ENCODE data around the gene ZMAT5.

The ZMAT5 gene

DNA sequence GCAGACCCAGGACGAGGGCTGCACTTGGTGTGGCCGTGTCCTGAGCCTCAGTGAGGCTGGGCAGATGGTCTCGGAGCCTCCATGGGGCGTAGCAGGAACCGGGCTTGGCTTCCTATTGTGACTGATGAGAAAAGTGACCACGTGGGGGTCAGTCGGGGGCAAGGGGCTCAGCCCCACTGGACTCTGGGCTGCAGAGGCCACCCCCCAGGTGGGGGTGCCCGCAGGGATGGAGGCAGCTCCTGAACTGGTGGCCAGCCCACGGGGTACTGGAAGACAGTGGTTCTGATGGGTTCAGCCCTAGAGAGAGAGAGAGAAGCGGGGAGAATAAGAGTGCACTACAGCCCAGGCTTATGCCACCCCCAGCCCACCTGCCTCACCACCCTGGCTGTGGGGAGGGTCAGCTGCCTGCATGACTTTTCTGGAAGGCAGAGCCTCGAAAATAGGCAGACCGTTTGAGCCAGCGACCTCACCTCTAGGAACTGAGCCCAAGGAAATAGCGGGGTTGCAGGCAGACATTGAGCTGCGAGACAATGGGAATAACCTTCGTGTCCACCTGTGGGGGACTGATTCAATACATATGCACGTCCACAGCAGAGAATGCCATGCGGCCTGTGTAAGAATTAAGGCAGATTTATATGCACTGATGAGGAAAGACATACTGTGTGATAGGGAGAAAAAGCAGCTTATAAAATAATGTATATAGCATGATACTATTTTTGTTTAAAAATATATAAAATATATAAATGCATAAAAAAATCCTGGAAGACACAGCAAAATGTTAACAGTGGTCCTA is 35.6 kb downstream of the ZMAT5 start:
- no peak for DNase-seq (ENCODE audit: low read depth, low spot score)

DNA sequence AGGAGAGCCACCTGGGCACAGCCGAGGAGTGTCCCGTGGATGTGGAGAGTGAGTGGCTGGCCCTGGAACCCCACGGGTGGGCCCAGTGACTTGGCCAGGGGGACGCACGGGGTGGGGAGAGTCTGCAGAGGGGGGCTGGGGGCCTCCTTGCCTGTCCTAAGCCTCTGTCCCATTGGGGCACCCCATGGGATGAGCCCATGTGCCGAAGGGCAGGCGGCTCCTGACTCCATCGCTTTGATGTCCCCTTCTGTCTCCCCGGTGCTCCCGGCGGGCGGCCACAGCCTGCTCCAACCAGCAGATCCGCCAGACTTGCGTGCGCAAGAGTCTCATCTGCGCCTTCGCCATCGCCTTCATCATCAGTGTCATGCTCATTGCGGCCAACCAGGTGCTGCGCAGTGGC is 37.6 kb downstream of the ZMAT5 start:
- no peak for DNase-seq (ENCODE audit: low read depth, low spot score)

DNA sequence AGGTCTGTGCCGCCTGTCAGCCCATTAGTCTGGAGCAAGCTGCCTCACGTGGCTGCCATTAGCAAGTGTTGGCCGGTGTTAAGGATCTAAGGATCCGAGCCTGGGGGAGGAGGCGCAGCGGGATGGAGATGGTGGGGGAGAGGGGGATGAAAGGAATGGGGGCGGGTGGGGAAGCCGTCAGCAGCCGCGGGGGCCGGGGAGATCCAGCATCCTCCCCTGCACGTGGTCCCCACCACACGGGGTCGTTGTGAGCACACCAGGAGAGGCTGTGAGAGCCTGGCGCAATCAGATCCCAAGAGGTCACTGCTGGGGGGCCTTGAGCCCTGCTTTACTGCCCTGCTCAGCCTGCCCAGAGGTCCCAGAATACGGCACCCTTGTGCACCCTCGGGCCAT is 39.7 kb downstream of the ZMAT5 start:
- no peak for DNase-seq (ENCODE audit: low read depth, low spot score)

DNA sequence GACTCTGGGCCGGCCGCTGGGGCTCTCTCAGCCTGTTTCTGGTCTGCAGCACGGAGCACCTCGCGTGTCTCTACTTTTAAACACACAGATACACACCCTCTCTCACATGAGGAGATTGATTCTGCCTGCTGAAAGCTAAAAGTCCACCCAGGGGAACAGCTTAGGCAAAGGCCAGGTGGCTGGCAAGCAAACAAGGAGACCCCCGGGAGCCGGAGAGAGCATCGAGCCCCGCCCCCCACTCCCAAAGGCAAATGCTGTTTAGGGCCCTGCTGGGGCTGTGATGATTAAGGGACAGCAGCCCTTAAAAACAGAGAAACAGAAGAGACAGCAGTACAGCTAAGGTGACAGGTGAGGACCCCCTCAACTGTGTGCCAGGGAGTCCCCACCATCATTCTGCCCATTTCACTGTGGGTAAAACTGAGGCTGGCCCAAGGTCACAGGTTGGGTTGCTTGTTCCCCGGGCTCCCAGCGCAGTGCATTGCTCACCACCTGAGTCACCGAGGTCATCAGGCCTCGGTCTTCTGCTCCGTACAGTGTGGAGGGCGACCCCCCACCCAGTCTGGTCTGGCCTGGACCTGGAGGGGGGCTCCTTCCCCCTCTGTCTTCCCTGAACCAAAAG is 40.2 kb downstream of the ZMAT5 start:
- DNase-seq (ENCODE audit: low read depth, low spot score): no peak

DNA sequence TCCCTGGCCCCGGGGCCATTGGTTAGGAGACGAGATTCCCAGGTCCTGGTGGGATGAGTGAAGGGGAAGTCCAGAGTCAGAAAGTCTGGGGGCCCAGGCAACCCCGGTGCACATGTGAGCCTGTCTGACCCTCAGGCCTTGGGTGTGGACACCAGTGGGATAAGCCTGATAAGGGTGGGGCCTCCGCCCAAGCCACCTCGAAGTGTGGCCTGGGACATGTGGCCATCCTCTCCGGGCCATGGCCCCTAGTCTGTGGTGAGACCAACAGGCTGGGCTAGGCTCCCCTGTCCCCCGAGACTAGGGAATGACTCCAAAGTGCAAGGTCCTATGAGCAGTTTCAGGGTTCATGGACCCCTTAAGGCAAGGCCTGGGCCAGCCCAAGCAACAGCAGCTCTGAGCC is 40.7 kb downstream of the ZMAT5 start:
- DNase-seq (ENCODE audit: low read depth, low spot score): no peak

DNA sequence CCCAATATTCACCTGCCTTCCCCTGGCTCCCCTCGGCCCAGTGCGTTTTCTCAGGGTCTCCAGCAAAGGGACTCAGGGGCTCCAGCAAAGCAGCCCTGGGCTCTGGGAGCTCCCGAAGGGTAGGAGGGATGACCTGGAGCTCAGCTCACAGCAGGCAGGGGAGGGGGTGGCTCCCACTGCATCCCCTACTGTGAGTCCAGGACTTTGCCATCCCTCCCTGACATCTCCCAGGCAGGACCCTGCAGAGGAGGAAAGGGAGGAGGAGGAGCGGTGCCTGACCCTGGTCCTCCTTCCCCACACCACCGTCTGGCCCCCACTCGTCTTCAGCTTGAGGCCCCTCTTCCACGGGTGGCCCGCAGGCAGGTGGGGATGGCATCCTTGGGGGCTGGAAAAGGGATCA is 42.0 kb downstream of the ZMAT5 start:
- no peak for DNase-seq (ENCODE audit: low read depth, low spot score)

DNA sequence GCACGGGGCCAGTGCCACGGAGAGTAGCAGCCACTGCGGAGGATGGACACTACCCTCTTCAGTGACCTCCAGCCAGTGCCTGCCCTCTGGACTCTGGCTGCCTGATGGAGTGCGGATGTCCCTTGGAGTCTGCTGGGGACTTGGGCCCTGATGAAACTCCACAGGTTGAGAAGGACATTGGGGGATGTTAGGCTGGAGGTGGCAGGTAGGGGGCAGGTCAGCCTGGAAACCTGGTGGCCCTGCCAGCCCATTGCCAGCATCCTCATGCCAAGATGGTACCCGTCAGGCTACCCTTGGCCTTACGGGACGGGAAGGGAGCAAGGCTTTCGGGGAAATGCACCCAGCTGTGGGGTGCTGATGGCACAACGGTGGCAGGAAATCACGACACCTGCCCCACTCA is 43.0 kb downstream of the ZMAT5 start:
- no peak for DNase-seq (ENCODE audit: low read depth, low spot score)

DNA sequence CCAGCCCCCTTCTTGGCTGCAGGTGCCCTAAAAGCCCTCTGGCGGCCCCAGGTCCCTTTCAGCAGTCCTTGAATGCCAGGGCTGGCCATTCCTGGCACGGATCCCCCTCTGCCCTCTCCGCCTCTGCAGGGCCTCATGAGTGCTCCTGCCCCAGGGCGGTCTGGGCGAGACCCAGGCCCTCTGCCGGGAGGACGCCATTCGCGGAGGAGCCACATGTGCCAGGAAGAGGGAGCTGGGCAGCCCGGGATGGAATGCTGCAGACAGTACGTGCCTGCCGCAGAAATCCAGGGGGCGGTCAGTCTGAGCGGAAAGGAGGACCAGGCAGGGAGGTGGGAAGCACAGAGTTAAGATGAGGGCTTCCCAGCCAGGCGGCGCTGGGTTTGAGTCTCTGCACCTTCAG is 44.2 kb downstream of the ZMAT5 start:
- DNase-seq (ENCODE audit: low read depth, low spot score): no peak

DNA sequence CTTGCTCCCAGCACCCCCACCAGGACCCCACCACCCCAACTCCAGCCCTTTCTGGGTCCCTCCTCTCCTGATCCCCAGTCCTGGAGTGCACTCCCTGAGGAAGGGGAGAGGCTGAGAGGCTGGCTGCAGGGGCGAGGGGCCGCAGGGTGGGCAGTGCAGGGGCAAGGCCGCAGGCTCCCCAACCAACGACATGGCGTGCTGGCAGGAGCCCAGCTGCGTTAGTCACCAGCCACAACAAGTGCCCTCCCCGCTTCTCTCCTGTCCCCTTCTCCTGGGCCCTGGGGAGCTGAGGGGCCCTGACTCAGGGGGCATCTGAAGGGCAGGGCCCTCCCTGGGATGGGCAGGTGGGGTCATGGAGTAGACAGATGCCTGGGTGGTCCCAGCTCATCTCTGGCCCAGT is 44.7 kb downstream of the ZMAT5 start:
- no peak for DNase-seq (ENCODE audit: low read depth, low spot score)

DNA sequence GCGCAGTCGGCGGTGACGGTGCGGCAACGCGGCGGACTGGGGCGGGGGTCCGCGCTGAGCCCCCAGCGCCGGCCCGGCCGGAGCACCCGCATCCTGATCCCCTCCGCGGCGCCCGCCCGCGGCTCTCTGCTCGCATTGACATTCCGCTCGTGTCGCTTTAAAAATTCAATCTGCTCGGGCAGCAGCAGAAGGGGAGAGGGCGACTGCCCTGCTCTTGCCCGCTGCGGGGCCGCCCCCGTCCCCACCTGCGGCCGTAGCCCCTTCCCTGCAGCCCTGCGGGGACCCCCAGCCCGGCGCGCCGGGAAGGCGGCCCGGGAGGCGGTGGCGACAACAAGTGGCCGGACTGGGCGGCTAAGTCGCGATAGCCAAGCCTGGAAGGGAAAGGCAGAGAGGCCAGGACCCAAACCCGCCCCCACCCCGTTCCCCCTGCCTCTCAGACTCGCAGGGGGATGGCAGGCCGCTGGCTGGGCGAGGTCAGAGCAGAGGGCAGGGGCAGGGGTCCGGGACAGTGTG is 45.9 kb downstream of the ZMAT5 start:
- no peak for DNase-seq (ENCODE audit: low read depth, low spot score)

DNA sequence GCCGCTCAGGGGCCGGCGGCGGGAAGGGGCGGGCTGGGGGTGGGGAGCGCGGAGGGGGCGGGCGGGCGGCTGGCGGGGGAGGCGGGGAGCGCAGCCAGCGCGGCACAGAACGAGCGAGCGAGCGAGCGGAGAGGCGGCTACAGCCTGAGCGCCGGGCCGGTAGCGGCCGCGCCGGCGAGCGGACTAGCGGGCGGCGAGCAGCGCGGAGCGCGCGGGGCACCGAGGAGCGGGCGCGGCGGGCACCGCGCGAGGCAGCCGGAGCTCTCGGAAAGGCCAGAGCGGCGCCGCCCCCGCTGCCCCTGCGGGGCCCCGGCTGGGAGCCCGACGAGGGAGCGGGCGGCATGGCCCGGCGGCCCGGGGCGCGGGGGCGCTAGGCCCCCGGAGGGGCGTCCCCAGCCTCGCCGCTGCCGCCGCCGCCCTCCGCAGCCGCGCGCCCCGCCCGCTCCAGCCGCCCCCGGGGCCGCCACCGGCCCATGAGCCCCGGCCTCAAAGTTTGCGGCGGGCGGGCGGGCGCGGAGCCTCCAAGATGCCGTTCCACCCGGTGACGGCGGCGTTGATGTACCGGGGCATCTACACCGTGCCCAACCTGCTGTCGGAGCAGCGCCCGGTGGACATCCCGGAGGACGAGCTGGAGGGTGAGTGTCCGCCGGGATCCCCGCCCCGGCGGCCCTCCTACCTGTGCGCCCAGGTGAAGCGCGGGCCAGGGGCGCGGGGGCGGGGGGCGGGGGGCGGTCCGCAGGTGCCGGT is 46.7 kb downstream of the ZMAT5 start, which contains the start of gene CABP7:
TSS of gene CABP7 (plus strand) at position 105 of the 747 bp plus-strand sequence. CDS start at position 527, 422 bp downstream.
- DNase-seq (ENCODE audit: low read depth, low spot score): no peak

DNA sequence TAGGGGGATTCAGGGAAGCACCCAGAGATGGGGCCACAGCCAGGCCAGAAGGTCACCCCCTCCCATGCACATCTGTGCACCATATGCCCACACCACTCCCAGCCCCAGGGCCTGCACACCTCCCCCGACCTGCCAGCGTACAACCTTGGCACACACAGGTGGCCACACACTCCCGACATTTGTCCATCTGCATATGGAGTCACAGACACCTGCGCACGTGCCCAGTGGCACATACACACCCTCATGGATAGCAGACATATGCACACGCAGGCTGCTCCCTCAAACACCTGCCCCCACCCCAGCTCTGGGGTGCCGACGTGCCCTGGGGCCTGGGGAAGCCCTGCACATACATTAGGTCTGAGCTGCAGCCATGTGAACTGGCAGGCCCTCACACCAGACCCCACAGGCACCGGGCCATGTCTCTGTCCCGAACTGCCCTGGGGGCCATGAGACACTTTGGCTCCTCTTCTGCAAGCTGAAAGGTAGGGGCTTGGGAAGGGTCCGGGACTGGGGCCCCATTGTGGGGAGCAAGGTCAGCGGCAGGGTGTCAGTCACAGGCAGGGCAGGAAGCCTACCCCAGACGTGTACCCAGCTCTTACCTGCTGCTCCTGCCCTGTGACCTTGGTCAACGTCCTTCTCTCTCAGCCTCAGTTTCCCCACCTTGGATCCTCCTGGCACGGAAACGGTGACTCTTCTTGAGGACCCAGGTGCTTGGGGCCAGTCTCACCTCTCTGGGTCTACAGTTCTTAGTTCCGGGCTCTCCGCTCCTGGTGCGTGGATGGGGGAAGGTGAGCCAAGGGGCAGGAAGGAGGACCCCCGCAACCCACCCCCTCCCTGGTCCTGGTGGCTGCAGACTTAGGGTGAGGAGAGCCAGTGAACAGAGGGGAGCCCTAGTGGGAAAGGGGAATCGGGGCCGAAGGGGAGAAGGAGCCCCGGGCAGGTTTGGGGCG is 47.6 kb downstream of the ZMAT5 start:
- no peak for DNase-seq (ENCODE audit: low read depth, low spot score)

DNA sequence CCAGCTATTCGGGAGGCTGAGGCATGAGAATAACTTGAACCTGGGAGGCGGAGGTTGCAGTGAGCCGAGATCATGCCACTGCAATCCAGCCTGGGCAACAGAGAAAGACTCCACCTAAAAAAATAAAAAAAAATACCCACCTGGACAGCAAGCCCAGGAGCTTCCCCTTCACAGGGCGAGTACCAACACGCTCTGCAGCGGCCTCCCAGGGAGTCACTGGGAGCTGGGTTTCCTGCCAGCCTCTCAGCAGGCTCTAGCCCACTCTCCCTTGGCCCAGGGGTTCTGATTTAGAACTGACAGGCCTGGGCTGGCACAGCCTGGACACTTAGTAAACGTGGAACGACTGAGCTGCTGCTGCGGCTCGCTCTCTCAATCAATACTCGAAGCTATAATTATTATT is 49.0 kb downstream of the ZMAT5 start:
- no peak for DNase-seq (ENCODE audit: low read depth, low spot score)

DNA sequence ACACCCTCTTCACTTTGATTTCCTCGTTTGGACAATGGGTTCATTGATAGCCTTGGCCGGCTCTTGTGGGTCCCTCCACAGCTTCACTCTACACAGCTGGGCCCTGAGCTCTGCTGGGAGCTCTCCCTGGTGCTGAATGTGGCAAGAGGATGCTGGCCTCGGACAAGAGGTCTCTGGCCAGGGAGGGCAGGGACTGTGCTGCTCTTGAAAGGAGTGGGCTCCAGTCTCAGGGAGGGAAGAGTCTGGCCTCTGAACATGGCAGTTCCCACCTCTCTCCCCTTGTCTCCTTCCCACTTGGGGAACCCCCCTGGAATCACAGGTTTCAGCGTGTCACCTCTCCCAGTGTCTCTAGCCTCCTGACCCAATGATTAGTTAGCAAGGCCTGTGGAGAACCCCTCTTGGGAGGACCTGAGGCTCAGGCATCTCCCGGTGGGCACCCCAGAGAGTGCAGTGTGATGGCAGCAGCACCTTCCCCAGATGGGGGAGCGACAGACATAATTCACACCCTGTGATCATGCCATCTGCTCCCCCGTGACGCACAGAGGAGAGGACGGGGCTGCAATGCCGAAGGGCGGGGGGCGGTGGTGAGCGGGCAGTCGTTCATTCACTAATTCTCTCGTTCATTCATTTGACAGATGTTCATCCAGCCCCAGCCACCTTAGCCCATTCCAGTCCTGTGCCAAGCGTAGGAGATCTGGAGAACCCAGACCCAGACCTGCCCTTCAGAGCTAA is 49.8 kb downstream of the ZMAT5 start:
- DNase-seq (ENCODE audit: low read depth, low spot score): peak; percentile 40

DNA sequence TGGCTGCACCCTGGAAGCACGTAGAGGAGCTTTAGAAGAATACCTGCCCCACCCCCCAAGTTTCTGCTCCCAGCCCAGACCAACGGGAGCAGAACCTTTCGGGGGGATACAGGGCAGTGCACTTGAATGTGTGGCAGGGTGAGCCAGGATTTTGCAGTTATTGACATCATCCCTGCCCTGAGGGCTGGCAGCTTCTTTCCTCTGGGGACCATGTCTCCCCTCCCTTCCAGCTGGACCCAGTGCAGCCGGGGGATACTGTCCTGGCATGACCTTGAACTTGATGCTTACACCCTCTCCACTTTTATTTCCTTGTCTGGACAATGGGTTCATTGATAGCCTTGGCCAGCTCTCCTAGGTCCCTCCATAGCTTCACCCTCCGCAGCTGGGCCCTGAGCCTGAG is 51.1 kb downstream of the ZMAT5 start:
- DNase-seq (ENCODE audit: low read depth, low spot score): no peak

DNA sequence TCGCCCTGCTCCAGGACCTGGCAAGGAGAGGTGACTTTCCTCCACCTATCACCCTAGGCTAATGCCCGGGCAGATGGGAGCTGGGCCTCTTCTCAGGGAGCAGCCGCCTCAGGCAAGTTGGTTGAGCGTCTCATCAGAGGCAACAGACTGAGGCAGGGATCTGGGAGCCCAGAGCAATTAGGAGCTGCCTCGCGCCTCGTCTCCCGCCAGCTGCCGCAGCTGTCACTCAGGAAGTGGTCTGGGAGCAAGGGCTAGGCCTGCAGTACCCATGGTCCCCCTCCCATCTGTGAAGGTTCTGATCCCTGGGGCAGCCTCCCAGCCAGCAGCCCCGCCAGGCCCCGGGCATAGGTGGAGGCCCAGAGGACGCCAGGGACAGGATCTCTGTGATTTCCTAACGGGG is 51.6 kb downstream of the ZMAT5 start:
- no peak for DNase-seq (ENCODE audit: low read depth, low spot score)

DNA sequence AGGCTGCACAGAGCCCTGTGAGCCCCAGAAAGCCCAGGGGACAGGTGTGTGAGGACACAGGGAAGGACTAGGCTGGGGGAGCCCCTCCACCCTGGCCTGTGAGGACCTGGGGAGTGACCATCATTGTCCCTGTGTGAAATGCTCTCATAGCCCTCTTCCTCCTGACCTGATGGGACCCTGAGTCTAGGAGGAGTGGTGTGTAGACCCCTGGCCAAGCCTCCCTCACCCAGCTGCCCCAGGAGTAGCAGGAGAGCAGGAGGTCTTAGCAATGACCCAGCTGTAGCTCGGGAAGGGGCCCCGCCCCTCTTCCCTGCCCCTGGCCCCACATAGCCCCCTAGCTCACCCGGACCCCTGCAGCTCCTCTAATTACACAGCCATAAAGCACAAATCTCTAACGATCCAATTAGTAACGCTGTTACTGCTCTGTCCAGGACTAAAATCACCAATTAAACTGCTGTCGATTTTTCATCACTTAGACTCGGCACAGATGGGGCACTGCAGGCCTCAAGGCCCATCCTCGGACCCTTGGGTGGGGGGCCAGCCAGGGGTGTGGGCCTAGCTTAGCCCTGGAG is 53.6 kb downstream of the ZMAT5 start:
- DNase-seq (ENCODE audit: low read depth, low spot score): no peak

DNA sequence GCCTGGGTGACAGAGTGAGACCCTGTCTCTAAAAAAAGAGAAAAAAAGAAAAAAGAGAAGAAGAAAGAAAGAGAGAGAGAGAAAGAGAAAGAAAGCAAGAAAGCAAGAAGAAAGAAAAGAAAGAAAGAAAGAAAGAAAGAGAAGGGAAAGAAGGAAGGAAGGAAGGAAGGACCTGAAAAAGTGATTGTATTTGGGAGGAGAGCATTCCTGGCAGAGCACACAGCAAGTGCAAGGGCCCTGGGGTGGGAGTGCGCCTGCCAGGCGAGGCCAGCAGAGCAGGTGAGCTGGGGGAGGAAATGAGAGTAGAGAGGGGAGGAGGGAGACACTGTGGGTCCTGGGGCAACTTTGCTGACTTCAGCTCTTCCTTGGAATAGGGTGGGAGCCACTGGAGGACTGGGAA is 54.7 kb downstream of the ZMAT5 start:
- no peak for DNase-seq (ENCODE audit: low read depth, low spot score)

DNA sequence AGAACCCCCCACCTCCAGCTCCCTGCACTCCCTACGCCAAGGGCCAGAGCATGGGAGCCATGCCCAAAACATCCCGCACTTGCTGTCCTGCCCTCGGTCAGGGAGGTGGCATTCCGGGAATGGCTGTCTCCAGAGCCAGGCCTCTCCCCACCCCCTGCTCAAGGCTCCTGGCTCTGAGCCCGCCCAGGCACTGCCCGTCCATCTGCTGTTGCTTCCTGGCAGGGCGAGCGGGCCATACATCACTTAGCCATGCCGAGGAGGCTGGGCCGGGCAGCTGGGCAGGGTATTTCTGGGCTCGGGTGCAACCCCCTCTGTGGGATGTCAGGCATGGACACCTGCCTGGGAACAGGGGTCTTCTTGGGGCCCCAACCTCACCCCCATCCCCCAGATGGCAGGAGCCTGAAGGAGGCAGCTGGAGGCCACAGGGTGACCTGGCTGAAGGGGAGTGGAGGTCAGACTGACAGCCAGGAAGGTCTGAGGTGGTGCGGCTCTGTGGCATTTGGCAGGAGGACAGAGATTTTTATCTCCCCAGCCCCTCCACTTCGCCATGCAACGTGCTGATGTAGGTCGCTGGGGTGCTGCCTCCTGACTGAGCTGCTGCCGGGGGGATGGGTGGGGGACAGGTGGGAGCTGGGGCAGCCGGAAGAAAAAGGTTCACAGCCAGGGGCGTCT is 55.7 kb downstream of the ZMAT5 start:
- no peak for DNase-seq (ENCODE audit: low read depth, low spot score)

DNA sequence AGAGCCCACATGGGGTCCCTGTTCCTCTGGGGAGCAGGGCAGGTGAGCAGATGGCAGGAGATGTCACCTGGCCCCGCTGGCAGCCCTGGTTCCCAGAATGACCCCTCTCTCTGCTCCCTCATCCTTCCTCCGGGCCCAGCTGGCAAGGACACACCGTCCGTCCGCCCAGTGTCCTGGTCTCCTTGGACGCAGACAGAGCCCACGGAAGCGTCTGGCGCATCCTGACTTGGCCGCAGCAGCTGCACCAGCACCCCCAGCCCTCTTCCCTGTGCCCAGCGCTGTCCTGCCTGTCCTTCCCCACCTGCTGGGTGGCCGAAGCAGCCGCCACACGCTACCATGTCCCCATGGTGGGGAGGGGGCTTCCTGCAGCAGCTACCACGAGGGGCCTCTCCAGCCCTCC is 56.6 kb downstream of the ZMAT5 start:
- no peak for DNase-seq (ENCODE audit: low read depth, low spot score)

All from brain pericyte (primary cell).